H9 (cell line): ENCODE measurements around the gene FAXDC2. TPM values are rescaled to one million over a fixed set of nuclear protein-coding genes. Genes with fewer than 3 reads are reported as not detected.
A peak's percentile ranks its signal among the peaks of the same experiment; 100 is the strongest.

ENCODE experiments used
- DNase-seq: peaks from one replicate; pipeline ENCODE4 v3.0.0-alpha.2; 2017
- H2AFZ ChIP-seq: one replicate; pipeline ENCODE4 v1.6.1; 2013; ENCODE audit warnings: mild to moderate bottlenecking, low read length, control low read depth, moderate library complexity
- H2AK5ac ChIP-seq: 2 replicates; pipeline ENCODE4 v1.6.1; 2013; ENCODE audit warnings: low read length, control low read depth, mixed read lengths; ENCODE audit not compliant: insufficient read length
- H2BK120ac ChIP-seq: one replicate; pipeline ENCODE4 v1.6.1; 2013; ENCODE audit warnings: low read depth, mild to moderate bottlenecking, low read length, control low read depth, inconsistent platforms; ENCODE audit not compliant: poor library complexity, severe bottlenecking
- H2BK12ac ChIP-seq: 2 replicates; pipeline ENCODE4 v1.6.1; 2013; ENCODE audit warnings: low read length, control low read depth, mixed read lengths, low read depth; ENCODE audit not compliant: insufficient read length
- H2BK15ac ChIP-seq: 2 replicates; pipeline ENCODE4 v1.6.1; 2013; ENCODE audit warnings: low read depth, low read length, control low read depth
- H2BK20ac ChIP-seq: one replicate; pipeline ENCODE4 v1.6.1; 2013; ENCODE audit warnings: low read depth, mild to moderate bottlenecking, low read length, control low read depth, inconsistent platforms; ENCODE audit not compliant: poor library complexity, severe bottlenecking
- H2BK5ac ChIP-seq: 2 replicates; pipeline ENCODE4 v1.6.1; 2013; ENCODE audit warnings: low read length, control low read depth, mixed read lengths; ENCODE audit not compliant: insufficient read length
- H3K14ac ChIP-seq: 2 replicates; pipeline ENCODE4 v1.6.1; 2013; ENCODE audit warnings: low read length, control low read depth; ENCODE audit not compliant: insufficient read depth
- H3K18ac ChIP-seq: 2 replicates; pipeline ENCODE4 v1.6.1; 2013; ENCODE audit warnings: low read depth, mild to moderate bottlenecking, mixed read lengths, low read length, control low read depth; ENCODE audit not compliant: insufficient read length
- H3K23ac ChIP-seq: 2 replicates; pipeline ENCODE4 v1.6.1; 2013; ENCODE audit warnings: low read length, control low read depth, mixed read lengths, low read depth; ENCODE audit not compliant: insufficient read length
- H3K23me2 ChIP-seq: 2 replicates; pipeline ENCODE4 v1.6.1; 2013; ENCODE audit warnings: low read depth, mild to moderate bottlenecking, mixed read lengths, low read length, control low read depth; ENCODE audit not compliant: insufficient read length, poor library complexity, severe bottlenecking
- H3K27ac ChIP-seq: 2 replicates; pipeline ENCODE4 v1.5.1; 2013; ENCODE audit warnings: low read length, control low read depth, mixed read lengths, low read depth; ENCODE audit not compliant: insufficient read length
- H3K27me3 ChIP-seq: 2 replicates; pipeline ENCODE4 v1.6.1; 2013; ENCODE audit warnings: low read length, control low read depth, inconsistent platforms; ENCODE audit not compliant: insufficient read depth
- H3K4ac ChIP-seq: 2 replicates; pipeline ENCODE4 v1.6.1; 2013; ENCODE audit warnings: low read depth, mild to moderate bottlenecking, control low read depth, inconsistent platforms, low read length, moderate library complexity
- H3K4me1 ChIP-seq: 2 replicates; pipeline ENCODE4 v1.6.1; 2013; ENCODE audit warnings: low read length, control low read depth, inconsistent platforms; ENCODE audit not compliant: insufficient read depth
- H3K4me2 ChIP-seq: 2 replicates; pipeline ENCODE4 v1.6.1; 2013; ENCODE audit warnings: low read length, control low read depth, mixed read lengths; ENCODE audit not compliant: insufficient read length, insufficient read depth
- H3K56ac ChIP-seq: 2 replicates; pipeline ENCODE4 v1.6.1; 2013; ENCODE audit warnings: low read depth, mild to moderate bottlenecking, mixed read lengths, low read length, control low read depth; ENCODE audit not compliant: insufficient read length
- H3K79me1 ChIP-seq: 2 replicates; pipeline ENCODE4 v1.6.1; 2013; ENCODE audit warnings: low read depth, mild to moderate bottlenecking, moderate library complexity, low read length, control low read depth, inconsistent platforms; ENCODE audit not compliant: insufficient read depth, poor library complexity, severe bottlenecking
- H3K79me2 ChIP-seq: 2 replicates; pipeline ENCODE4 v1.6.1; 2013; ENCODE audit warnings: low read length, control low read depth, inconsistent platforms; ENCODE audit not compliant: insufficient read depth
- H3K9ac ChIP-seq: 2 replicates; pipeline ENCODE4 v1.6.1; 2013; ENCODE audit warnings: low read length, control low read depth, mixed read lengths; ENCODE audit not compliant: insufficient read length; ENCODE audit errors: extremely low read depth
- H3K9me3 ChIP-seq: one replicate; pipeline ENCODE4 v1.6.1; 2013; ENCODE audit warnings: low read depth, low read length, inconsistent platforms; ENCODE audit not compliant: control insufficient read depth
- H3T11ph ChIP-seq: one replicate; pipeline ENCODE4 v1.6.1; 2013; ENCODE audit warnings: mild to moderate bottlenecking, low read length, control low read depth, inconsistent platforms
- H4K20me1 ChIP-seq: one replicate; pipeline ENCODE4 v1.6.1; 2013; ENCODE audit not compliant: control insufficient read depth, insufficient read length, insufficient read depth
- H4K5ac ChIP-seq: 2 replicates; pipeline ENCODE4 v1.6.1; 2013; ENCODE audit warnings: low read depth, mild to moderate bottlenecking, mixed read lengths, low read length, control low read depth; ENCODE audit not compliant: insufficient read length
- H4K8ac ChIP-seq: replicated peaks from 2 replicates; pipeline ENCODE4 v1.6.1; 2013; ENCODE audit warnings: low read length, control low read depth, mixed read lengths, low read depth; ENCODE audit not compliant: insufficient read length
- H4K91ac ChIP-seq: 2 replicates; pipeline ENCODE4 v1.6.1; 2013; ENCODE audit warnings: low read depth, mild to moderate bottlenecking, moderate library complexity, mixed read lengths, low read length, control low read depth; ENCODE audit not compliant: insufficient read length
- H3K27ac Mint-ChIP-seq, 3 experiments: 2 replicates in 2 of 3; 3 replicates in 1 of 3; pipeline ENCODE4 v1.8.0; 2020 to 2021; ENCODE audit warnings: mixed read lengths in 3 of 3, mild to moderate bottlenecking in 1 of 3, moderate library complexity in 1 of 3
- H3K27me3 Mint-ChIP-seq: 2 replicates; pipeline ENCODE4 v1.8.0; 2021; ENCODE audit warnings: low read depth, mild to moderate bottlenecking, moderate library complexity, mixed read lengths
- H3K36me3 Mint-ChIP-seq, 3 experiments: 2 replicates in 2 of 3; 3 replicates in 1 of 3; pipeline ENCODE4 v1.8.0; 2020 to 2021; ENCODE audit warnings: low read depth in 3 of 3, mixed read lengths in 3 of 3; ENCODE audit not compliant: insufficient read depth in 1 of 3
- H3K4me1 Mint-ChIP-seq, 2 experiments: 2 replicates each; pipeline ENCODE4 v1.8.0; 2020; ENCODE audit warnings: mixed read lengths in 2 of 2
- H3K4me3 Mint-ChIP-seq, 2 experiments: 2 replicates in 1 of 2; 3 replicates in 1 of 2; pipeline ENCODE4 v1.8.0; 2020 to 2021; ENCODE audit warnings: mild to moderate bottlenecking in 2 of 2, mixed read lengths in 2 of 2, moderate library complexity in 1 of 2
- H3K9me3 Mint-ChIP-seq, 2 experiments: 2 replicates in 1 of 2; 3 replicates in 1 of 2; pipeline ENCODE4 v1.8.0; 2020; ENCODE audit warnings: mild to moderate bottlenecking in 2 of 2, mixed read lengths in 2 of 2, moderate library complexity in 1 of 2
- CTCF ChIP-seq: fragments of 200-600 bp; sonication (generic); conservative IDR thresholded peaks from 3 replicates; pipeline ENCODE4 v1.8.0; 2021; ENCODE audit warnings: antibody characterized with exemption, mild to moderate bottlenecking
- WGBS: extraction: QIAGEN DNeasy Blood & Tissue Kit; methylation state at CpG from one replicate; pipeline ENCODE4 v1.1.7; 2013; ENCODE audit warnings: missing lambda C conversion rate, low lambda C conversion rate, mixed read lengths; ENCODE audit not compliant: insufficient read length; ENCODE audit errors: extremely low coverage; 5-methylcytosine and 5-hydroxymethylcytosine counted together
- total RNA-seq: library from RNA; stranded (reverse); gene quantifications from 2 replicates; pipeline ENCODE4 v1.2.1, GENCODE V29; 2021

FAXDC2 gene
- total RNA-seq, 1 experiment from 2014 or later, result 3.0 TPM

GRCh38 chr5:154783774-154784460 is 66.5 kb downstream of the FAXDC2 start:
- Histone ChIP-seq H2AK5ac (no peak overlapping the region), H3K27me3 (no peaks in the 10 kb centered on the region), H2BK12ac (no peak overlapping the region), H2AFZ (no peak overlapping the region), H3K14ac (no peak overlapping the region), H3K23me2 (no peaks in the 10 kb centered on the region), H4K20me1 (no peaks in the 10 kb centered on the region), H3K79me1 (peaks cover 13% of the 10 kb centered on the region), H3K9ac (no peak overlapping the region), H2BK15ac (no peak overlapping the region), H3K27ac (no peak overlapping the region), H2BK5ac (no peak overlapping the region), H4K91ac (peak overlapping the region; percentile 30), H3K79me2 (peaks cover 87% of the 10 kb centered on the region), H3K23ac (no peak overlapping the region), H4K5ac (no peak overlapping the region), H3K9me3 (no peaks in the 10 kb centered on the region), H3K4me2 (no peak overlapping the region), H4K8ac (no peak overlapping the region), H2BK20ac (no peak overlapping the region), H3K4ac (no peak overlapping the region), H3T11ph (no peak overlapping the region), H3K18ac (no peak overlapping the region), H3K4me1 (peaks cover 26% of the 10 kb centered on the region), H3K56ac (no peak overlapping the region), H2BK120ac (no peak overlapping the region)
- no CpG with 5 or more reads among the region's 11 CpGs for WGBS
- Mint-ChIP-seq H3K36me3 (peaks cover 4 to 9% (median 6%) of the 10 kb centered on the region in 3 experiments; a peak in 5 of 7 replicates), H3K4me3 (peak overlapping the region in 1 of 2 experiments; percentile 21; a peak in 2 of 5 replicates), H3K4me1 (peaks cover 78 to 85% of the 10 kb centered on the region in 2 experiments), H3K27me3 (no peaks in the 10 kb centered on the region), H3K27ac (peak overlapping the region in 1 of 3 experiments; percentile 75; a peak in 2 of 7 replicates), H3K9me3 (no peaks in the 10 kb centered on the region)
- DNase-seq, result no peak
- no peak for TF ChIP-seq CTCF
